ENCODE results near the gene MAGI2. TPM values are rescaled to one million over a fixed set of nuclear protein-coding genes. Genes with fewer than 3 reads are reported as not detected.

MAGI2 gene
- total RNA-seq, 1 donor from 2014 or later: 2.5 TPM

- H3K4me3 ChIP-seq (ENCODE audit: low read depth, low read length): no peak overlapping the region
- no peak for DNase-seq (ENCODE audit: low read depth)
- TF ChIP-seq CTCF (IDR thresholded peaks at IDR 0.05; ENCODE audit: insufficient read depth, low read length, poor library complexity, severe bottlenecking): no peak
Observed at GRCh38 chr7:78265071-78265470, 1188.4 kb downstream of the MAGI2 start.

GRCh38 chr7:78264105-78264504, 1189.4 kb downstream of the MAGI2 start:
- H3K36me3 ChIP-seq (ENCODE audit: control insufficient read depth, insufficient read depth, low read length): no peaks in the 10 kb centered on the region
- no peaks in the 10 kb centered on the region for H3K27me3 ChIP-seq (ENCODE audit: control insufficient read depth, insufficient read depth, low read length)
- no peak for TF ChIP-seq CTCF (IDR thresholded peaks at IDR 0.05; ENCODE audit: insufficient read depth, low read length, poor library complexity, severe bottlenecking)
- no peak for DNase-seq (ENCODE audit: low read depth)
- no peak overlapping the region for H3K4me3 ChIP-seq (ENCODE audit: low read depth, low read length)

More at GRCh38 chr7:78265071-78265470, 1188.4 kb downstream of the MAGI2 start:
- H3K36me3 ChIP-seq (ENCODE audit: control insufficient read depth, insufficient read depth, low read length): no peaks in the 10 kb centered on the region
- H3K27me3 ChIP-seq (ENCODE audit: control insufficient read depth, insufficient read depth, low read length): no peaks in the 10 kb centered on the region

GRCh38 chr7:78261739-78262138, 1191.7 kb downstream of the MAGI2 start:
- no peak for DNase-seq (ENCODE audit: low read depth)
- H3K36me3 ChIP-seq (ENCODE audit: control insufficient read depth, insufficient read depth, low read length): no peaks in the 10 kb centered on the region
- H3K4me3 ChIP-seq (ENCODE audit: low read depth, low read length): no peak overlapping the region
- no peak for TF ChIP-seq CTCF (IDR thresholded peaks at IDR 0.05; ENCODE audit: insufficient read depth, low read length, poor library complexity, severe bottlenecking)
- no peaks in the 10 kb centered on the region for H3K27me3 ChIP-seq (ENCODE audit: control insufficient read depth, insufficient read depth, low read length)

- H3K4me3 ChIP-seq (ENCODE audit: low read depth, low read length): no peak overlapping the region
- no peaks in the 10 kb centered on the region for H3K36me3 ChIP-seq (ENCODE audit: control insufficient read depth, insufficient read depth, low read length)
- H3K27me3 ChIP-seq (ENCODE audit: control insufficient read depth, insufficient read depth, low read length): no peaks in the 10 kb centered on the region
- TF ChIP-seq CTCF (IDR thresholded peaks at IDR 0.05; ENCODE audit: insufficient read depth, low read length, poor library complexity, severe bottlenecking): no peak
- DNase-seq (ENCODE audit: low read depth): no peak
Observed at GRCh38 chr7:78261302-78261701, 1192.2 kb downstream of the MAGI2 start.

GRCh38 chr7:78260826-78261225, 1192.6 kb downstream of the MAGI2 start:
- Histone ChIP-seq H3K4me3 (ENCODE audit: low read depth, low read length) (no peak overlapping the region), H3K27me3 (ENCODE audit: control insufficient read depth, insufficient read depth, low read length) (no peaks in the 10 kb centered on the region), H3K36me3 (ENCODE audit: control insufficient read depth, insufficient read depth, low read length) (no peaks in the 10 kb centered on the region)
- TF ChIP-seq CTCF (IDR thresholded peaks at IDR 0.05; ENCODE audit: insufficient read depth, low read length, poor library complexity, severe bottlenecking): no peak
- no peak for DNase-seq (ENCODE audit: low read depth)

- DNase-seq (ENCODE audit: low read depth): no peak
- no peaks in the 10 kb centered on the region for H3K27me3 ChIP-seq (ENCODE audit: control insufficient read depth, insufficient read depth, low read length)
- no peaks in the 10 kb centered on the region for H3K36me3 ChIP-seq (ENCODE audit: control insufficient read depth, insufficient read depth, low read length)
- no peak for TF ChIP-seq CTCF (IDR thresholded peaks at IDR 0.05; ENCODE audit: insufficient read depth, low read length, poor library complexity, severe bottlenecking)
- no peak overlapping the region for H3K4me3 ChIP-seq (ENCODE audit: low read depth, low read length)
Observed at GRCh38 chr7:78254726-78255055, 1198.8 kb downstream of the MAGI2 start.

Measured in kidney epithelial cell (primary cell).